ENCODE measurements around the gene TDRD5.

Gene TDRD5

DNA sequence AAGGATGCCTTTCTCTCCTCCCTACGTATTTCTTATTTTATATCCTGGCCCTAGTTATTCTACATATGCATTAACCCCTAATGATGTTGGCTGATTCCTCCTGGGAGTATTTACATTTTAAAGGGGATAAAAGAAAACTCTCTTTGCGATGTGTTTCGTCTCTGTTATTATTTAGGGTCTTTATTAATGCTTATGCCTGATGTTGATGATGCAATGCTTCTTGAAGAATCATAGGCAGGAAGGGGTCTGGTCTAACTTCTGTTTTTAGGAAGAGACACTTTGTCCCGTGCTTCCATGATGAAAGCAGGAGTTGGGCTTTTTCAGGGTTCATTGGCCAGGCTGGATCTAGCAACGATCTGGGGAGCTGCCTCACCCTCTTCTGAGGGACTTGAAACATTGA lies 15.1 kb upstream of the TDRD5 start:
- no peak overlapping the region for H3K9ac ChIP-seq (ENCODE audit: low read depth, low read length)
- H3K36me3 ChIP-seq (ENCODE audit: control insufficient read depth, insufficient read depth, low read length): no peaks in the 10 kb centered on the region
- H3K27ac ChIP-seq (ENCODE audit: low read depth, low read length): no peak overlapping the region
- no peaks in the 10 kb centered on the region for H3K9me3 ChIP-seq (ENCODE audit: control insufficient read depth, insufficient read depth, low read length)
- peaks cover 53% of the 10 kb centered on the region for H3K27me3 ChIP-seq (ENCODE audit: control insufficient read depth, insufficient read depth, low read length)
- H3K4me3 ChIP-seq (ENCODE audit: low read depth, low read length): peak overlapping the region; percentile 40
- peaks cover 9% of the 10 kb centered on the region for H3K4me1 ChIP-seq (ENCODE audit: control insufficient read depth, insufficient read depth, low read length)

DNA sequence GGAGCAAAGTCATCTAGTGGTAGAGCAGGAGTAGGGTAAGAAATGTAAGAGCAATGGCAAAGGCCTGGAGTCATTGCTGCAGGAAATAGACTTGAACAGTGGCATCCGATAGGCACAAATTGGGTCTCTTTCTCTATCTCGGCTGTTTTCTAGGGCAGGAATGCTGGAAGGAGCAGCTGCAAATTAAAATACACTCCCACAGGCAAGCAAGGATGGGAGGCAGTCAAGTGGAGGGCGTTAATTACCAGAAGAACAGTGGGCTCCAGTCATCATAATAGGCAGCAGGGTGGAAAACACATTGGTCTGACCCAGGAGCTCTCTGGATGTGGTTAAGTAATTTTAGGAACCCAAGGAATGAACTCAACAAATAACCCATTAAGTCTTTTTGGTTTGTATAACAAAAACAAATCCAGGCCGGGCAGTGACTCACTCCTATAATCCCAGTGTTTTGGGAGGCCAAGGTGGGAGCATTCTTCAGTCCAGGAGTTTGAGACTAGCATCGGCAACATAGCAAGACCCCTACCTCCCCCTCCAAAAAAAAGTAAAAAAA lies 7.8 kb upstream of the TDRD5 start:
- H3K9me3 ChIP-seq (ENCODE audit: control insufficient read depth, insufficient read depth, low read length): no peaks in the 10 kb centered on the region
- peaks cover 22% of the 10 kb centered on the region for H3K27me3 ChIP-seq (ENCODE audit: control insufficient read depth, insufficient read depth, low read length)
- H3K9ac ChIP-seq (ENCODE audit: low read depth, low read length): no peak overlapping the region
- H3K4me1 ChIP-seq (ENCODE audit: control insufficient read depth, insufficient read depth, low read length): peaks cover 20% of the 10 kb centered on the region
- no peak overlapping the region for H3K4me3 ChIP-seq (ENCODE audit: low read depth, low read length)
- no peaks in the 10 kb centered on the region for H3K36me3 ChIP-seq (ENCODE audit: control insufficient read depth, insufficient read depth, low read length)
- H3K27ac ChIP-seq (ENCODE audit: low read depth, low read length): peak overlapping the region; percentile 17

DNA sequence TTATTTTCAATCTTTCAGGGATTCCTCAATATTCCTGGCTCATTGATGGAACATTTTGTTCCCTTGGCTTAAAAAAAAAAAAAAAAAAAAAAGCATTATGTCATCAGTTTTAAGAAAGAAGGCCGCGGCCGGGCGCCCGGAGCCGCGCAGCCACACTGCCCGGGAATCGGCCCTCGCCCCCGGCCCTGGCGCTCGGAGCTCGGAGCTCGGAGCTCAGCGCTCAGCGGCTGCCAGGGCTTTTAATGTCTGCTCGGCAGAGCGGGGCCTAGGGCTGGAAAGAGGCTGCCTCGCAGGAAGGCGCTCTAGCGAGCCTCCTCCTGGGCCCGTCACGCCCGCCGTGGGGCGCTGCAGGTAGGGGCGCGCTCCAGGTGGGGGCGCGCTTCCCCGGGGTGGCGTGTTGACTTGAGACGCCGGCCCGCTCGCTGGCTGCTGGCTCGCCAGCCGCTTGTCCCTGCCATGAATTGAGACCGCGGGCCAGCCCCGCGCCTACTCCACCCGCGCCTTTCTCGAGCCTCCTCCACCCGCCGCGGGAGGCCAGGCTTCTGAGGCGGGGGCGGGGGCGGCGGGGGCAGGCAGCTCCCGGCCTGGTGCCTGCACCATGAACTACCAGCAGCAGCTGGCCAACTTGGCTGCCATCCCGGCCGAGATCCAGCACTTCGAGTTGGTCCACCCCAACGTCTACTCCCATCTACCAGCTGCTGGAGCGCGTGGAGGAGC lies 5.4 kb upstream of the TDRD5 start:
- Histone ChIP-seq H3K9me3 (ENCODE audit: control insufficient read depth, insufficient read depth, low read length) (no peaks in the 10 kb centered on the region), H3K27me3 (ENCODE audit: control insufficient read depth, insufficient read depth, low read length) (peaks cover 24% of the 10 kb centered on the region), H3K36me3 (ENCODE audit: control insufficient read depth, insufficient read depth, low read length) (no peaks in the 10 kb centered on the region), H3K4me3 (ENCODE audit: low read depth, low read length) (peak overlapping the region; percentile 55), H3K27ac (ENCODE audit: low read depth, low read length) (peak overlapping the region; percentile 66), H3K4me1 (ENCODE audit: control insufficient read depth, insufficient read depth, low read length) (peaks cover 20% of the 10 kb centered on the region), H3K9ac (ENCODE audit: low read depth, low read length) (peak overlapping the region; percentile 67; the same call in 1 of the 2 replicates)

DNA sequence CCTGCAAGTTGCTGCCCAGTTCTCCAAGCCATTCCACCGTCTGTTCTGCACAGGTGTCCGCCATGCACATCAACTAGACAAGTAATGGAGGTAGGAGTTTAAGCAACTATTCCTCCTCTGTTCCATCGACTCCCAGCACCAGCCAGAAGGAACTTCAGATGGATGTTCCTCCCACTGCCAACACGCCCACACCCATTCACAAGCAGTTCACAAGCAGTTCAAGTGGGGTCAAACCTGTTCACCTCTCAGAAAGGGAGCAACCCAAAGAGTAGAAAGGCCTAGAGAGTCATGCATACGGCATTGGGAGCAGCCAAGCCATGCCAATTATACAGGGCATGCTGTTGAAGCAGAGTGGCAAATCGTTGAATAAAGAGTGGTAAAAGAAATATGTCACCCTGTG lies 4.3 kb upstream of the TDRD5 start:
- peaks cover 20% of the 10 kb centered on the region for H3K4me1 ChIP-seq (ENCODE audit: control insufficient read depth, insufficient read depth, low read length)
- no peaks in the 10 kb centered on the region for H3K9me3 ChIP-seq (ENCODE audit: control insufficient read depth, insufficient read depth, low read length)
- H3K36me3 ChIP-seq (ENCODE audit: control insufficient read depth, insufficient read depth, low read length): no peaks in the 10 kb centered on the region
- H3K27me3 ChIP-seq (ENCODE audit: control insufficient read depth, insufficient read depth, low read length): peaks cover 24% of the 10 kb centered on the region
- no peak overlapping the region for H3K4me3 ChIP-seq (ENCODE audit: low read depth, low read length)
- no peak overlapping the region for H3K9ac ChIP-seq (ENCODE audit: low read depth, low read length)
- no peak overlapping the region for H3K27ac ChIP-seq (ENCODE audit: low read depth, low read length)

DNA sequence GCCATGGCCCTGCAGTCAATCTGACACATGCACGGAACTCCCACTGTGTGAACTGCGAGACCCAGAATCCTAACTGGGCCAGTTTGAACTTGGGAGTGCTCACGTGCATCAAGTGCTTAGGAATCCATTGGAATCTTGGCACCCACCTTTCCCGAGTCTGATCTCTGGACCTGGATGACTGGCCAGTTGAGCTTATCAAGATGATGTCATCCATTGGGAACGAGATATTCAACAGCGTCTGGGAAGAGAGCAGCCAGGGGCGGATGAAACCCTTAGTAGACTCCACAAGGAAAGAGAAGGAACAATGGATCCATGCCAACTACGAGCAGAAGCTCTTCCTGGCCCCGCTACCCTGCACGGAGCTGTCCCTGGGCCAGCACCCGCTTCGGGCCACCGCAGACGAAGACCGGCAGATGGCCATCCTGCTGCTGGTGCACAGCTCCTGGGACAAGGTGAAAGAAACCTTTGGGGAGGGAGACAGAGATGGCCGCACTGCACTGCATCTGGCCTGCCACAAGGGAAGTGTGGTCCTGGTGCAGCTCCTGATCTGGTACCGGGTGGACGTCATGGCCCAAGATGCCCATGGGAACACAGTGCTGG lies 3.1 kb upstream of the TDRD5 start:
- Histone ChIP-seq H3K36me3 (ENCODE audit: control insufficient read depth, insufficient read depth, low read length) (no peaks in the 10 kb centered on the region), H3K27me3 (ENCODE audit: control insufficient read depth, insufficient read depth, low read length) (peaks cover 24% of the 10 kb centered on the region), H3K9me3 (ENCODE audit: control insufficient read depth, insufficient read depth, low read length) (no peaks in the 10 kb centered on the region), H3K27ac (ENCODE audit: low read depth, low read length) (no peak overlapping the region), H3K4me1 (ENCODE audit: control insufficient read depth, insufficient read depth, low read length) (peaks cover 15% of the 10 kb centered on the region), H3K9ac (ENCODE audit: low read depth, low read length) (no peak overlapping the region), H3K4me3 (ENCODE audit: low read depth, low read length) (no peak overlapping the region)

DNA sequence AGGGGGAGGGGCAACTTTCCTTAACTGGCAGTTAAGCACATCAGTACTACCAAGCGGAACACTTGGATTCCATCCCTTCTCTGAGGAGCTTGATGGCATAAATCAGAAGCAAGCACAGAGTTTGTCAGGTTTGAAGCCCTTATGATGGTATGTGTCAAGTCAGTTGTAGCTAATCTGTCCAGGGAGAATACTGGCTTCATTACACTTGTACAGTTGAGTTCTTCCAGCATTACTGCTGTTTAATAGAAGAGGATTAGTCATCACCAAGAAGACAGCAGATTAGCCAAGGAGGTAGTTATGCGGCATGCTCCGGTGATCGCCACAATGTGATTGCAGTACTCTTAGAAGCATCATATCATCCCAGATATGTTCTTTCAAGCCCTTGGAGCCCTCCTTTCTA lies 2.1 kb upstream of the TDRD5 start:
- H3K9ac ChIP-seq (ENCODE audit: low read depth, low read length): no peak overlapping the region
- peaks cover 10% of the 10 kb centered on the region for H3K4me1 ChIP-seq (ENCODE audit: control insufficient read depth, insufficient read depth, low read length)
- H3K36me3 ChIP-seq (ENCODE audit: control insufficient read depth, insufficient read depth, low read length): no peaks in the 10 kb centered on the region
- H3K27ac ChIP-seq (ENCODE audit: low read depth, low read length): no peak overlapping the region
- H3K9me3 ChIP-seq (ENCODE audit: control insufficient read depth, insufficient read depth, low read length): no peaks in the 10 kb centered on the region
- no peak overlapping the region for H3K4me3 ChIP-seq (ENCODE audit: low read depth, low read length)
- H3K27me3 ChIP-seq (ENCODE audit: control insufficient read depth, insufficient read depth, low read length): peaks cover 24% of the 10 kb centered on the region

DNA sequence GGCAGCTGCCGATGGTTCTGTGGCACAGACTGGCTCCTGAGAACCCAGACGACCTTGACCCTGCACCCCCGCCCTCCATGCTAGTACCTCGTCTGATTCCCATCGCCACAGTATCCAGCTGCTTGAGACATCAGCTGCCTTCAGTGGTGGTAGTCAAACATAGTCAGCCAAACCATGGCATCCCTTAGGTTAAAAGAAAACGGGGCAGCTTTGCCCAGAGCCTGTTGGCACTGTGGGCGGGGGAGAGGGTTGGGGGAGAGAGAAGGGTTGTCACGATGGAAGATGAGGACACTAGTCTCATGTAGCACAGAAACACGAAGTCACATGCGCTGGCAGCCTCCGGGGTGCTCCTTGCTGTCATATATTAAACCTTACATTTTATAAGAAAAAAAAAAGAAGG lies 961 bp upstream of the TDRD5 start:
- Histone ChIP-seq H3K27ac (ENCODE audit: low read depth, low read length) (no peak overlapping the region), H3K9me3 (ENCODE audit: control insufficient read depth, insufficient read depth, low read length) (no peaks in the 10 kb centered on the region), H3K27me3 (ENCODE audit: control insufficient read depth, insufficient read depth, low read length) (peaks cover 15% of the 10 kb centered on the region), H3K4me3 (ENCODE audit: low read depth, low read length) (no peak overlapping the region), H3K4me1 (ENCODE audit: control insufficient read depth, insufficient read depth, low read length) (peaks cover 1% of the 10 kb centered on the region; the same call in 1 of the 2 replicates), H3K36me3 (ENCODE audit: control insufficient read depth, insufficient read depth, low read length) (no peaks in the 10 kb centered on the region), H3K9ac (ENCODE audit: low read depth, low read length) (no peak overlapping the region)

DNA sequence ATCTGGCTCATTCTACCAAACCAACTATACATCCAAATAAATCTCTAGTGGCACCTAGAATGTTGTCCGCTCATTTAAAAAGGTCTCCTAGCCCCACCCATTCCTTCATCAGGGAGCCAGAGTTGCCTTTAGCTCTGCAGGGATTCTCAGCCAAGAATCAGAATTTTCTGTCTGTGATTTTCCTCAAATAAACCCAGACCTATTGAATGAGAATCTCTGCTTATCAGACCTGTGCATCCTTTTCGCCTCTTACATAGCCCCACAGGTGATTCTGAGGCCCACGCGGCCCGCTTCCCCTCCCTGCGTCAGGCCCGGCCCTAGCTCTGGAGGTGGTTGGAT lies 410 bp upstream of the TDRD5 start:
- Histone ChIP-seq H3K4me1 (ENCODE audit: control insufficient read depth, insufficient read depth, low read length) (no peaks in the 10 kb centered on the region), H3K4me3 (ENCODE audit: low read depth, low read length) (no peak overlapping the region), H3K9me3 (ENCODE audit: control insufficient read depth, insufficient read depth, low read length) (no peaks in the 10 kb centered on the region), H3K9ac (ENCODE audit: low read depth, low read length) (no peak overlapping the region), H3K27me3 (ENCODE audit: control insufficient read depth, insufficient read depth, low read length) (peaks cover 14% of the 10 kb centered on the region), H3K27ac (ENCODE audit: low read depth, low read length) (no peak overlapping the region), H3K36me3 (ENCODE audit: control insufficient read depth, insufficient read depth, low read length) (no peaks in the 10 kb centered on the region)

DNA sequence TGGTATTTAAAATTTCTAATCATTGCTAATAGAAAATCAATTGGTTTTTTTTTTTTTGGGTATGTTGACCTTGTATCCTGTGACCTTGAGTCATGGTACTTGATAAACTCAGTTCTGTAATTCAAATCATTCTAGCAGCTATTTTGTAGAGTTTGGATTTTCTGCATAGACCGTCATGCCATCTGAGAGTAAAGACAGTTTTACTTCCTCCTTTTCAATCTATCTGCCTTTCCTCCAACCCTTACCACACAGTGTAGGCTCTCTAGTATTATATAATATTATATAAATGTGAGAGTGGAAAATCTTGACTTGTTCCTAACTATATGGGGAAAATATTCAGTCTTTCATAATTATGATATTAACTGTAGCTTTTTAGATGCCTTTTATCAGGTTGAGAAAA lies 7.0 kb downstream of the TDRD5 start:
- Histone ChIP-seq H3K9ac (ENCODE audit: low read depth, low read length) (no peak overlapping the region), H3K4me1 (ENCODE audit: control insufficient read depth, insufficient read depth, low read length) (no peaks in the 10 kb centered on the region), H3K9me3 (ENCODE audit: control insufficient read depth, insufficient read depth, low read length) (no peaks in the 10 kb centered on the region), H3K36me3 (ENCODE audit: control insufficient read depth, insufficient read depth, low read length) (no peaks in the 10 kb centered on the region), H3K4me3 (ENCODE audit: low read depth, low read length) (no peak overlapping the region), H3K27ac (ENCODE audit: low read depth, low read length) (no peak overlapping the region), H3K27me3 (ENCODE audit: control insufficient read depth, insufficient read depth, low read length) (no peaks in the 10 kb centered on the region)

DNA sequence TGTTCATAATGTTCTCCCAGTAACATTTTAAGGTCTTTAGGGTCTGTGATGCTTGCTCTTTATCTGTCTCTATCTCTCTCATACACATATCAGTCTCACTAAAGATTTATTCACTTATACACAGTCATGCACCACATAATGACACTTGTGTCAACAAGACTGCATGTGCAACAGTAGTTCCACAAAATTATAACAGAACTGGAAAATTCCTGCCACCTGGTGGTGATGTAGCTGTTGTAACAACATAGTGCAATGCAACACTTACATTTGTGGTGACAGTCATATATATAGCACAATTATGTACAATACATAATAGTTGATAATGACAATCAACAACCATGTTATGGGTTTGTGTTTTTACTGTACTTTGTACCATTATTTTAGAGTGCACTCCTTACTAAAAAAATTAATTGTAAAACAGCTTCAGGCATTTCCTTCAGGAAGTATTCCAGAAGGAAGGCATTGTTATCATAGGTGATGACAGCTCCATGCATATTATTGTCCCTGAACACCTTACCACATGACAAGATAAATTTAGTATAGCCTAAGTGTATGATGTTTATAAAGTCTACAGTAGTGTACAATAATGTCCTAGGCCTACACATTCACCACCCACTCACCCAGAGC lies 8.1 kb downstream of the TDRD5 start:
- H3K4me3 ChIP-seq (ENCODE audit: low read depth, low read length): no peak overlapping the region
- H3K27me3 ChIP-seq (ENCODE audit: control insufficient read depth, insufficient read depth, low read length): no peaks in the 10 kb centered on the region
- H3K27ac ChIP-seq (ENCODE audit: low read depth, low read length): no peak overlapping the region
- H3K4me1 ChIP-seq (ENCODE audit: control insufficient read depth, insufficient read depth, low read length): no peaks in the 10 kb centered on the region
- no peak overlapping the region for H3K9ac ChIP-seq (ENCODE audit: low read depth, low read length)
- H3K9me3 ChIP-seq (ENCODE audit: control insufficient read depth, insufficient read depth, low read length): no peaks in the 10 kb centered on the region
- no peaks in the 10 kb centered on the region for H3K36me3 ChIP-seq (ENCODE audit: control insufficient read depth, insufficient read depth, low read length)

DNA sequence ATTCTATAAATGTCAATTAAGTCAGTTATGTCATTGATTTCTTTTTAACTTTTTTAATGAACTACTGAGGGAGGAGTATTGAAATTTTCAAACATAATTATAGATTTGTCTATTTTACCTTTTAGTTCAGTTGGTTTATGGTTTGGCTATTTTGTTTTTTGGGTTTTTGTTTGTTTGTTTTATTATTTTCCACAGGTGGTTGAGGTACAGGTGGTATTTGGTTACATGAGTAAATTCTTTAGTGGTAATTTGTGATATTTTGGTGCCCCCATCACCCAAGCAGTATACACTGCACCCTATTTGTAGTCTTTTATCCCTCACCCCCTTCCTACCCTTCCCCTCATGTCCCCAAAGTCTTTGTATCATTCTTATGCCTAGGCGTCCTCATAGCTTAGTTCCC lies 9.5 kb downstream of the TDRD5 start:
- no peak overlapping the region for H3K4me3 ChIP-seq (ENCODE audit: low read depth, low read length)
- no peak overlapping the region for H3K27ac ChIP-seq (ENCODE audit: low read depth, low read length)
- H3K27me3 ChIP-seq (ENCODE audit: control insufficient read depth, insufficient read depth, low read length): no peaks in the 10 kb centered on the region
- H3K9me3 ChIP-seq (ENCODE audit: control insufficient read depth, insufficient read depth, low read length): no peaks in the 10 kb centered on the region
- H3K36me3 ChIP-seq (ENCODE audit: control insufficient read depth, insufficient read depth, low read length): no peaks in the 10 kb centered on the region
- H3K9ac ChIP-seq (ENCODE audit: low read depth, low read length): no peak overlapping the region
- H3K4me1 ChIP-seq (ENCODE audit: control insufficient read depth, insufficient read depth, low read length): no peaks in the 10 kb centered on the region
